Effector memory CD8-positive, alpha-beta T cell (primary cell): ENCODE measurements around the gene INPP5A.

Source experiments
- ATAC-seq: fragments of 150-1000 bp; cut with Tn5 transposase; replicated peaks from 2 replicates; pipeline ENCODE4 v1.10.0; 2021; ENCODE audit warnings: mild to moderate bottlenecking, moderate library complexity
- DNase-seq, 3 experiments: peaks; one replicate each; pipeline ENCODE4 v3.0.0; 2021
- H3K27ac Mint-ChIP-seq, 2 donors: one replicate each; pipeline ENCODE4 v1.8.0; 2022; ENCODE audit warnings: mild to moderate bottlenecking in 2 of 2, mixed read lengths in 2 of 2, moderate library complexity in 2 of 2
- H3K27me3 Mint-ChIP-seq, 2 donors: one replicate each; pipeline ENCODE4 v1.8.0; 2022; ENCODE audit warnings: mixed read lengths in 2 of 2
- H3K36me3 Mint-ChIP-seq: one replicate; pipeline ENCODE4 v1.8.0; 2022; ENCODE audit warnings: mild to moderate bottlenecking, moderate library complexity, mixed read lengths; ENCODE audit not compliant: insufficient read depth
- H3K4me1 Mint-ChIP-seq, 2 donors: one replicate each; pipeline ENCODE4 v1.8.0; 2022; ENCODE audit warnings: low read depth in 2 of 2, mixed read lengths in 2 of 2
- H3K4me3 Mint-ChIP-seq, 2 donors: one replicate each; pipeline ENCODE4 v1.8.0; 2022; ENCODE audit warnings: mild to moderate bottlenecking in 2 of 2, mixed read lengths in 2 of 2, moderate library complexity in 2 of 2
- H3K9me3 Mint-ChIP-seq, 2 donors: one replicate each; pipeline ENCODE4 v1.8.0; 2022; ENCODE audit warnings: mixed read lengths in 2 of 2

INPP5A gene

GRCh38 chr10:132644527-132645246, 107.1 kb downstream of the INPP5A start:
- H3K9me3 Mint-ChIP-seq, result no peaks in the 10 kb centered on the region
- ATAC-seq (no peak), DNase-seq (no peak)
- H3K4me3 Mint-ChIP-seq, result no peak overlapping the region
- H3K36me3 Mint-ChIP-seq, result peaks cover 5% of the 10 kb centered on the region
- H3K27ac Mint-ChIP-seq, result no peak overlapping the region
- no peaks in the 10 kb centered on the region for H3K27me3 Mint-ChIP-seq
- H3K4me1 Mint-ChIP-seq, result peaks cover 2 to 11% of the 10 kb centered on the region in 2 donors

GRCh38 chr10:132645247-132645530, 107.6 kb downstream of the INPP5A start:
- Mint-ChIP-seq H3K27ac (no peak overlapping the region), H3K4me1 (peaks cover 2 to 11% of the 10 kb centered on the region in 2 donors), H3K27me3 (no peaks in the 10 kb centered on the region), H3K9me3 (no peaks in the 10 kb centered on the region), H3K4me3 (no peak overlapping the region), H3K36me3 (peaks cover 5% of the 10 kb centered on the region)
- DNase-seq (no peak), ATAC-seq (no peak)

- Mint-ChIP-seq H3K4me1 (peaks cover 2 to 11% of the 10 kb centered on the region in 2 donors), H3K36me3 (peaks cover 5% of the 10 kb centered on the region), H3K27me3 (no peaks in the 10 kb centered on the region), H3K4me3 (no peak overlapping the region), H3K27ac (peak overlapping the region in 1 of 2 donors; percentile 38), H3K9me3 (no peaks in the 10 kb centered on the region)
- ATAC-seq (no peak), DNase-seq (no peak)
These were observed 108.2 kb downstream of the INPP5A start for GRCh38 chr10:132645630-132646442.

GRCh38 chr10:132646443-132647097, 109.0 kb downstream of the INPP5A start:
- DNase-seq, result no peak
- Mint-ChIP-seq H3K27me3 (no peaks in the 10 kb centered on the region), H3K36me3 (peaks cover 5% of the 10 kb centered on the region), H3K4me1 (peaks cover 2 to 4% of the 10 kb centered on the region in 2 donors), H3K9me3 (no peaks in the 10 kb centered on the region), H3K4me3 (no peak overlapping the region), H3K27ac (no peak overlapping the region)
- no peak for ATAC-seq

- H3K4me1 Mint-ChIP-seq, result peaks cover 0 to 2% of the 10 kb centered on the region in 2 donors
- H3K9me3 Mint-ChIP-seq, result no peaks in the 10 kb centered on the region
- ATAC-seq (no peak), DNase-seq (no peak)
- no peak overlapping the region for H3K27ac Mint-ChIP-seq
- H3K4me3 Mint-ChIP-seq, result no peak overlapping the region
- H3K27me3 Mint-ChIP-seq, result no peaks in the 10 kb centered on the region
- peaks cover 5% of the 10 kb centered on the region for H3K36me3 Mint-ChIP-seq
These were observed 109.8 kb downstream of the INPP5A start for GRCh38 chr10:132647424-132647823.

- DNase-seq (no peak), ATAC-seq (no peak)
- peaks cover 5% of the 10 kb centered on the region for H3K36me3 Mint-ChIP-seq
- H3K9me3 Mint-ChIP-seq, result no peaks in the 10 kb centered on the region
- no peak overlapping the region for H3K4me3 Mint-ChIP-seq
- no peak overlapping the region for H3K27ac Mint-ChIP-seq
- H3K4me1 Mint-ChIP-seq, result peaks cover 0 to 2% of the 10 kb centered on the region in 2 donors
- no peaks in the 10 kb centered on the region for H3K27me3 Mint-ChIP-seq
These were observed 110.7 kb downstream of the INPP5A start for GRCh38 chr10:132648072-132648850.

- Mint-ChIP-seq H3K4me1 (peaks cover 0 to 2% of the 10 kb centered on the region in 2 donors), H3K4me3 (no peak overlapping the region), H3K27me3 (no peaks in the 10 kb centered on the region), H3K27ac (no peak overlapping the region), H3K9me3 (no peaks in the 10 kb centered on the region), H3K36me3 (peaks cover 5% of the 10 kb centered on the region)
- DNase-seq (no peak), ATAC-seq (no peak)
These were observed 111.4 kb downstream of the INPP5A start for GRCh38 chr10:132648851-132649528.

GRCh38 chr10:132649651-132650360, 112.2 kb downstream of the INPP5A start:
- no peak for DNase-seq
- Mint-ChIP-seq H3K27me3 (no peaks in the 10 kb centered on the region), H3K27ac (no peak overlapping the region), H3K4me3 (no peak overlapping the region), H3K36me3 (peaks cover 3% of the 10 kb centered on the region), H3K9me3 (no peaks in the 10 kb centered on the region), H3K4me1 (peaks cover 4 to 5% of the 10 kb centered on the region in 2 donors)
- no peak for ATAC-seq

- Mint-ChIP-seq H3K27me3 (no peaks in the 10 kb centered on the region), H3K27ac (no peak overlapping the region), H3K36me3 (peaks cover 3% of the 10 kb centered on the region), H3K9me3 (no peaks in the 10 kb centered on the region), H3K4me1 (peaks cover 4 to 5% of the 10 kb centered on the region in 2 donors), H3K4me3 (no peak overlapping the region)
- no peak for ATAC-seq
- no peak for DNase-seq
These were observed 113.1 kb downstream of the INPP5A start for GRCh38 chr10:132650611-132651250.

- Mint-ChIP-seq H3K4me3 (no peak overlapping the region), H3K27me3 (no peaks in the 10 kb centered on the region), H3K9me3 (no peaks in the 10 kb centered on the region), H3K27ac (no peak overlapping the region), H3K36me3 (peaks cover 5% of the 10 kb centered on the region), H3K4me1 (peaks cover 4 to 5% of the 10 kb centered on the region in 2 donors)
- ATAC-seq (no peak), DNase-seq (no peak)
These were observed 114.0 kb downstream of the INPP5A start for GRCh38 chr10:132651511-132652029.

- H3K9me3 Mint-ChIP-seq, result no peaks in the 10 kb centered on the region
These were observed 114.9 kb downstream of the INPP5A start for GRCh38 chr10:132652446-132652845.

More at GRCh38 chr10:132652446-132652845, 114.9 kb downstream of the INPP5A start:
- no peak for DNase-seq
- H3K4me1 Mint-ChIP-seq, result peaks cover 4 to 5% of the 10 kb centered on the region in 2 donors
- ATAC-seq, result no peak
- H3K27ac Mint-ChIP-seq, result peak overlapping the region in 1 of 2 donors; percentile 16
- H3K36me3 Mint-ChIP-seq, result peaks cover 5% of the 10 kb centered on the region
- no peak overlapping the region for H3K4me3 Mint-ChIP-seq
- no peaks in the 10 kb centered on the region for H3K27me3 Mint-ChIP-seq
